ENCODE data around the gene ANKFN1.

- TF ChIP-seq MLLT1 (IDR thresholded peaks at IDR 0.05) (no peak), TCF12 (IDR thresholded peaks at IDR 0.05; ENCODE audit: low read depth, low read length) (no peak), CTCF (IDR thresholded peaks at IDR 0.05 in 2 of 3, conservative IDR thresholded peaks at IDR 0.05 in 1 of 3; ENCODE audit: control insufficient read depth in 2 of 3, extremely low read depth in 1 of 3, insufficient read depth in 1 of 3, low read depth in 3 of 3, low read length in 3 of 3) (no peak), HDAC6 (IDR thresholded peaks at IDR 0.05; ENCODE audit: unreplicated experiment) (no peak), NFYA (IDR thresholded peaks at IDR 0.05; ENCODE audit: borderline replicate concordance, low read depth, low read length) (no peak)
Measured at GRCh38 chr17:56431736-56432135, 278.5 kb downstream of the ANKFN1 start.
